Activated T-cell treated with anti-CD3 and anti-CD28 coated beads, Interleukin-2, amount 50 U/mL, for 72 hours (primary cell): ENCODE data around the gene RPAP3. TPM values are rescaled to one million over a fixed set of nuclear protein-coding genes. Genes with fewer than 3 reads are reported as not detected.

Experiments used
- ATAC-seq, 2 donors: fragments of 150-1000 bp; cut with Tn5 transposase; replicated peaks in 1 of 2; 2 replicates each; pipeline ENCODE4 v1.10.0; 2021; ENCODE audit warnings: moderate library complexity in 2 of 2, mild to moderate bottlenecking in 1 of 2
- DNase-seq, 2 donors: peaks; one replicate each; pipeline ENCODE4 v3.0.0; 2021 to 2022; ENCODE audit warnings: mixed read lengths in 1 of 2
- H3K27ac Mint-ChIP-seq: one replicate; pipeline ENCODE4 v1.8.0; 2022; ENCODE audit warnings: mild to moderate bottlenecking, moderate library complexity, mixed read lengths
- H3K27me3 Mint-ChIP-seq: one replicate; pipeline ENCODE4 v1.8.0; 2022; ENCODE audit warnings: low read depth, mixed read lengths
- H3K36me3 Mint-ChIP-seq, 2 donors: one replicate each; pipeline ENCODE4 v1.8.0; 2022; ENCODE audit warnings: mixed read lengths in 2 of 2, mild to moderate bottlenecking in 1 of 2; ENCODE audit not compliant: insufficient read depth in 2 of 2
- H3K4me1 Mint-ChIP-seq: one replicate; pipeline ENCODE4 v1.8.0; 2022; ENCODE audit warnings: low read depth, mixed read lengths
- H3K4me3 Mint-ChIP-seq, 2 donors: one replicate each; pipeline ENCODE4 v1.8.0; 2022; ENCODE audit warnings: mild to moderate bottlenecking in 2 of 2, mixed read lengths in 2 of 2, moderate library complexity in 2 of 2
- H3K9me3 Mint-ChIP-seq, 2 donors: one replicate each; pipeline ENCODE4 v1.8.0; 2022; ENCODE audit warnings: mixed read lengths in 2 of 2
- total RNA-seq, 2 donors: library from RNA; stranded (reverse); gene quantifications; one replicate each; pipeline ENCODE4 v1.2.3, GENCODE V29; 2022

The RPAP3 gene
- total RNA-seq, 2 donors from 2014 or later: 34.4 to 36.0 TPM

DNA sequence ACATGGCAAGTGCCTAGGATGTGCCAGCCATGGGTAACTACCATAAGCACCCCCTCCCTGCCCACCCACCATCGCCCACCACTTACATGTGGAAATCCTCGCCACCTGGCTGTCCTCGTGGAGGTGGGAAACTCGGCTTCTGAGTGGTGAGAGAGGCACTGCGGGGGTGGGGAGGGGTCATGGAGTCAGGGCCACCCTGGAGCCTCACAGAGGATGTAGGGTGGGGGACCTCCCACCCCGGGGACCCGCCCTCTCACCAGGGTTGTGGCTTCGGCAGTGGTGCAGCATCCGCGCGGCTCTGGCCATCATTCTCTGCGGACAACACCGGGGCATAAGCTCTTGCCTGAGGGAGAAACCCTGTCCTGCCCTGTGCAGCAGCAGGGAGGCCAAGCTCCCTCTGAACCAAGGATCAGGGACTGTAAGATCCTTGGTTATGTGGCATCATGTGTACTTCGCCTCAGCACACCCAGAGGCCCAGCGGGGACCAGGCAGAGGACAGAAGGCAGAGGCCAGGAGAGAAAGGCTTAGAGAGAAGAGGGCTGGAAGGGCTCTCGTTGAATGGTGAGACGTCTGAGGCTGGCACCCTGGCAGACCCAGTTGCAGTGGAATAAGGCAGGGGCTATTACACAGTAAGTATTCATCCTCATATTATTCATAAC is 32.2 kb upstream of the RPAP3 start:
- H3K9me3 Mint-ChIP-seq: no peaks in the 10 kb centered on the region
- no peaks in the 10 kb centered on the region for H3K27me3 Mint-ChIP-seq
- H3K36me3 Mint-ChIP-seq: no peaks in the 10 kb centered on the region
- no peak overlapping the region for H3K4me3 Mint-ChIP-seq
- no peak for DNase-seq
- no peak for ATAC-seq
- H3K27ac Mint-ChIP-seq: no peak overlapping the region
- H3K4me1 Mint-ChIP-seq: peaks cover 21% of the 10 kb centered on the region

DNA sequence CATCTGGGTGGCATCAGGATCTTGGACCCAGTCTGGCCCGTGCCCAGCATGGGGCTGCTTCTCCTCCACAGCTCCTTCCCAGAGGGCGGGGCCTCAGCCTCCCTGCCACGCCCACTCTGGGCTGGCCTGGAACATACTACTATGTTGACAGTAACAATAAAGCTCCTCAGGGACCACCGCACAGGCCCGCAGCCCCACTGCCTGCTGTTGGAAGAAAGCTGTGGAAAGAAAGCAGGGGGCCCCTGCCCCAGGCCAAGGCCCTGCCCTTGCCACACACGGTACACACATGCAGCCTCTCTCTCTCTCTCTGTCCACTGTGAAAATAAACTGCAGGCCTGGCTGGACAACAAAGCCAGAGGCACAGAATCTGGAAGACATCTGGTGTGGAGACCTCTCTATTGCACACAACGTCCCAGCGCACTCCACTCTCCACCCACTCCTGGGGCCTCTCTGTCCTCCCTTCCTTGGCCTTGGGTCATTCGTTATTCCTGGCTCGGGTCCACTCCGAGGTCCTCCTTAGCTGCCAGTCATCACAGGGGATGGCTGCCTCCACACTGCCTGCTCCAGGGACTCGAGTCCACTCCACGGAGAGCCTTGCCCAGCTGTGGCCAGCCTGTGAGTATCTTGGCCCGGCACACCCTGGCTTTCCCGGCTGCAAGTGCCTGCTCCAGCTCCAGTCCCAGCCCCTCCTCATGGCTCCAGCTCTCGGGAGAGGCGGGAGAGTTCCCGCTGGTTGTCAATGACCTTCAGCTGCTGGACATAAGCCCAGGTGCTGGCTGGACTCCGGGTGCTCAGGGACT is 31.2 kb upstream of the RPAP3 start:
- Mint-ChIP-seq H3K4me3 (no peak overlapping the region), H3K9me3 (no peaks in the 10 kb centered on the region), H3K4me1 (peaks cover 16% of the 10 kb centered on the region), H3K27ac (no peak overlapping the region), H3K36me3 (no peaks in the 10 kb centered on the region), H3K27me3 (no peaks in the 10 kb centered on the region)
- ATAC-seq: no peak
- DNase-seq: no peak

DNA sequence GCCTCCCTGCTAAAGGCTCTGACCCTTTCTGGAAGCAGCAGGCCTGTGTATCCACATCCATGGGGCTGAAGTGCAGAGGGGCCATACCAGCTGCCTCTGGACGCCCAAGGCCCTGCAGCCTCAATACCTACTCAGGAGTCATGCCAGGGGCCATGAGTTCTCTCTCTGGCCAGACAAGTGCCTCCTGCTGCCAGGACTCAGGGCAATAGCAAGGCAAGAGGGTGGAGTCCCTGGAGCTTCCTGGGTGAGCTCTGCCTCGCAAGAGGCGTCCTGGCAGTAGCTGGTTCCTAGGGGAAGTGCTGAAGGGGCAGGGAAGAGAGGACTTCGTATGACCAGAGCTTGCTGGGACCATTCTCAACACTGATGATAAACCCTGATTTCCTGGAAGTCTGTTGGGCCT is 30.4 kb upstream of the RPAP3 start:
- no peaks in the 10 kb centered on the region for H3K27me3 Mint-ChIP-seq
- ATAC-seq (no peak), DNase-seq (no peak)
- no peaks in the 10 kb centered on the region for H3K9me3 Mint-ChIP-seq
- H3K4me1 Mint-ChIP-seq: peaks cover 12% of the 10 kb centered on the region
- H3K36me3 Mint-ChIP-seq: no peaks in the 10 kb centered on the region
- no peak overlapping the region for H3K27ac Mint-ChIP-seq
- no peak overlapping the region for H3K4me3 Mint-ChIP-seq

DNA sequence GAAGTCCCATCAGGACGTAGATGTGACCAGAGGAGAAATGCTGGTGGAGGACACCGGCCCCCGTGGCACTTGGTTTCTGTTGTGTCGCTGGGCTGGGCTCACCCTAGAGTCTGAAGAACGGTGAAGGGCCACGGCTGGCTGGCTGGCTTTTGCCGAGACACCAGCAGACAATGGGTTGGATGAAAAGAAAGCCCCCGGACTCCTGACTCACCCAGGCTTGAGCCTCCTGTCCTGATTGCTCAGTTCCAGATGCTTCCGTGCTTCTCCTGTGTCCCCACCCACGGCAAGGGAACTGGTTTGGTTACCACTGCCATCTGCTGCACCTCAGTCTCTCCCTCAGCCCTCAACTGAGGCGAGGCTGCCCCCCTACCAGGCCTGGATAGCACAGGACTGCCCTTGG is 29.8 kb upstream of the RPAP3 start:
- no peak for ATAC-seq
- peaks cover 7% of the 10 kb centered on the region for H3K4me1 Mint-ChIP-seq
- no peak overlapping the region for H3K4me3 Mint-ChIP-seq
- no peaks in the 10 kb centered on the region for H3K36me3 Mint-ChIP-seq
- H3K27me3 Mint-ChIP-seq: no peaks in the 10 kb centered on the region
- DNase-seq: no peak
- no peaks in the 10 kb centered on the region for H3K9me3 Mint-ChIP-seq
- no peak overlapping the region for H3K27ac Mint-ChIP-seq

DNA sequence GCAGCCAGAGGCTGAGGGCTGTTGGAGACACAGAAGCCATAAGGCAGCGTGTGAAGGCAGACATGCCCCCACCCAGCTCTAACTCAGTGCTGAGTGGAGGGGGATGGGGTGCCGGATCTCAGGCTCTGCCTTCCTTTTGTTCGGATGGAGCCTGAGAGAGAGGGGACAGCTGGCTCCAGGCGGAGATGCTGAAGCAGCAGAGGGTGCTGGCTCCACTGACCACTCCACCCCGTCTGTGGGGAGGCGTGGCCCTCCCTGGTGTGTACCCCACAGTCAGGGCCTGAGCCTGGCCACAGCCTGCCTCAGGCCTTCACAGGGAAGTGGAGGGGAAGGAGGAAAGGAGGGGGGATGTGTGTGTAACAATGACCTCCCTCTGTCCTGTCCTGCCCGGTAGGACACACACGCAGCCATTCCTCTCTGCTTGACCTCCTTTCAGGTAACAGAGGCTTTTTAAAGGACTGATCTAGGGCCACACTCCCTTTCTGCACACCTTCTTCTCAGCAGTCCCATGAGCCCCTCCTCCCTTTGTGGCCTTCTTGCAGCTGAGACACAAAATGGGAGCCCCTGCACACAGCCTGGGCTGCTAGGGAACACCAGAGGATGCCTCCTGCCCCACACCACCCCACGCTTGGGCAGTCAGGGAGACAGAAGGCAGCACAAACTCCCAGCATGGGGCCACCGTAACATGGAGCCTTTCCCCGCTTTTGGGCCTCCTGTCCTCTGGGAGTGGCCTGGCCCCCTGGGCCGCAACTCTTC is 29.1 kb upstream of the RPAP3 start:
- H3K4me1 Mint-ChIP-seq: peaks cover 6% of the 10 kb centered on the region
- H3K27ac Mint-ChIP-seq: no peak overlapping the region
- no peaks in the 10 kb centered on the region for H3K27me3 Mint-ChIP-seq
- ATAC-seq (no peak), DNase-seq (no peak)
- H3K4me3 Mint-ChIP-seq: no peak overlapping the region
- no peaks in the 10 kb centered on the region for H3K9me3 Mint-ChIP-seq
- peaks cover 0 to 1% of the 10 kb centered on the region in 2 donors for H3K36me3 Mint-ChIP-seq

DNA sequence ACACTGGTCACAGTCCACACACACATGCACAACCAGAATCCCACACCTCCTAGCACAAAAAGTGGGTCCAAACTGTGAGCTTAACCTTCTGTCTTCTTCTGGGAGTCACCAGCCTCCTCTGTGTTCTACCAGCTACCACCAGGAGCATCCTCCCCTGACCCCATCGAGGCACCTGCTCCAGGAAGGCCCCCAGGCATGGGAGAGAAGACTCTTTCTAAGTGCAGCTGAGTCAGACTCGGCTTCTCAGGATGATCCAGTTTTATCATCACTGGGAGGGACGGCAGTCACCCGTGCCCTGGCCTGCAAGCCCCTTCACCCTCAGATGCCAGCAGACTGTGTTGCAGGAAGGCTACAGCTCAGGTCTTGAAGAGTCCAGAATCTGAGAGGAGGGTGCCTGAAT is 27.3 kb upstream of the RPAP3 start:
- ATAC-seq: no peak
- Mint-ChIP-seq H3K9me3 (no peaks in the 10 kb centered on the region), H3K27me3 (no peaks in the 10 kb centered on the region), H3K4me1 (no peaks in the 10 kb centered on the region), H3K4me3 (no peak overlapping the region), H3K27ac (no peak overlapping the region), H3K36me3 (peaks cover 0 to 1% of the 10 kb centered on the region in 2 donors)
- no peak for DNase-seq

DNA sequence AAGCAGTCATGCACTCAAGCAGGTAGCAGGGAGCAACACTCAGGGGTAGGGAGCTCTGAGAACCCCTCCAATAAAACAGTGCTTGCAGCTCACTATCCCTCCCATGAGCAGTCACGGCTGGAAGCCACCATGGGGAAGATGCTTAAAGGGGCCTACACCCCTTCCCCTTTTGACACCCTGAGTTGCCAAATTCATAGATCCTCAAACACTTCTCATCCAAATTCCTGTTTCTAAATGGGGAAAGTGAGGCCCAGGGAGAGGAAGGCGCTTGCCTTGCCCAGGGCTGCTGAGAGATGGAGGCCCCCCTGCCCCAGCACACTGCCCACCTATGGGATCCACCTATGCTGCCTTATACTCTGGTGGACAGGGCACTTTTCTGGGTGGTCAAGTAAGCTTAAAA is 26.7 kb upstream of the RPAP3 start:
- Mint-ChIP-seq H3K4me3 (no peak overlapping the region), H3K27me3 (no peaks in the 10 kb centered on the region), H3K27ac (no peak overlapping the region), H3K9me3 (no peaks in the 10 kb centered on the region), H3K4me1 (no peaks in the 10 kb centered on the region), H3K36me3 (peaks cover 0 to 1% of the 10 kb centered on the region in 2 donors)
- ATAC-seq (no peak), DNase-seq (no peak)

DNA sequence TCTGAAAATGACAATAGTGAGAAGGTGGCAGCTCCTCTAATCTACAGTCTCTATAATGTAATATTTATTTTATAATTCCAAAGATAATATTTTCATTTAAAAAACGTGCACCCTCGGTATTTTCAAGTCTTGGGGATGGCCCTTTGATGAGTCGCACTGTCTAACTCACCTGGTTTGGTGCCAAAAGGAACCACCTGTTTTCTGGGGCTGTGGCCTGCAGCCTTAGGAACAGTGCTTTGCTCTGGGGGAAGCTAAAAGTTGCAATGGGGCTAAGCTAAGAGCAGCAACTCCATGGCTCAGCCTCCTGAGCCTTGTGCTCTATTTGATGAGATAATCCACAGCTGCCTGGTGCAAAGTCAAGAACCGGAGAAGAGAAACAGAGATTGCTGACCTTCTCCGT is 25.9 kb upstream of the RPAP3 start:
- H3K4me3 Mint-ChIP-seq: no peak overlapping the region
- no peak overlapping the region for H3K27ac Mint-ChIP-seq
- ATAC-seq (no peak), DNase-seq (no peak)
- H3K9me3 Mint-ChIP-seq: no peaks in the 10 kb centered on the region
- H3K27me3 Mint-ChIP-seq: no peaks in the 10 kb centered on the region
- H3K4me1 Mint-ChIP-seq: no peaks in the 10 kb centered on the region
- H3K36me3 Mint-ChIP-seq: peaks cover 0 to 1% of the 10 kb centered on the region in 2 donors

DNA sequence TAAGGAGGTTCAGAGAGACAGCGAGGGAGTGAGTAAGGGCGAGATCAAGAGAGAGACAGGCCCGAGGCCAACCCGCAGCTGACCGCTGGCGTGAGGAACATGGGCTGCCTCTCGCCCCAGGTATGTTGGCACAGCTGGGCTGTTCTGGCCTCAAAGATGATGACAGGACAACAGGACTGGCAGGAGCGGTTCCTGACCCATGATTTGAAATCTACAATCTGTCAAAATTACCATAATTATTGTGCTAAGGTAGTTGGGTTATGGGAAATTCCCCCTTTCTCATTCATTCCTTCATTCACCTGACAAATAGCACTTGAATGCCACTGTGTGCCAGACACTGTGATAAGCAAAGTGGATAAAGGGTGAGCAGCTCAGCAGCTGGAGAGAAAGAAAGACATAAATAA is 24.5 kb upstream of the RPAP3 start:
- DNase-seq (no peak), ATAC-seq (no peak)
- Mint-ChIP-seq H3K9me3 (no peaks in the 10 kb centered on the region), H3K36me3 (peaks cover 0 to 1% of the 10 kb centered on the region in 2 donors), H3K27ac (no peak overlapping the region), H3K4me1 (peaks cover 9% of the 10 kb centered on the region), H3K27me3 (no peaks in the 10 kb centered on the region), H3K4me3 (no peak overlapping the region)

DNA sequence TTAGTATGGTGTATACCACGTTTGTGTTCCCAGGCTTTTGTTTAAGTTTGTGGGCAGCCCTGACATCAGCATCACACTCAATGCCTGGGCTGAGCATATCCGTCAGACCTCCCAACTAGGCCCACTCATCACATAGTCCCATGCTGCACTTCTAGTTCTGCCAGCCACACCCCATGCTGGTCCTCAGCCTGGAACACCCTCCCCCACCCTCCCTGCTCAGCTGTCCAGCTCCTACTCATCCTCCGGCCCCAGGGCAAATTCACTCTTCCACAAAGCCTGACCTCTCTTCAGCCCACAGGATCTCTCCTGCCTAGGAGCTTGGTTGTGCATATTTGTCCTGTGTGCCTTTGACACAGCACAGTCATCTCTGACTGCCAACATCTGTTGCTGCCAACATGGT is 23.4 kb upstream of the RPAP3 start:
- no peak overlapping the region for H3K27ac Mint-ChIP-seq
- ATAC-seq: no peak
- H3K27me3 Mint-ChIP-seq: no peaks in the 10 kb centered on the region
- no peak for DNase-seq
- peaks cover 0 to 4% of the 10 kb centered on the region in 2 donors for H3K36me3 Mint-ChIP-seq
- peaks cover 11% of the 10 kb centered on the region for H3K4me1 Mint-ChIP-seq
- H3K4me3 Mint-ChIP-seq: no peak overlapping the region
- no peaks in the 10 kb centered on the region for H3K9me3 Mint-ChIP-seq

DNA sequence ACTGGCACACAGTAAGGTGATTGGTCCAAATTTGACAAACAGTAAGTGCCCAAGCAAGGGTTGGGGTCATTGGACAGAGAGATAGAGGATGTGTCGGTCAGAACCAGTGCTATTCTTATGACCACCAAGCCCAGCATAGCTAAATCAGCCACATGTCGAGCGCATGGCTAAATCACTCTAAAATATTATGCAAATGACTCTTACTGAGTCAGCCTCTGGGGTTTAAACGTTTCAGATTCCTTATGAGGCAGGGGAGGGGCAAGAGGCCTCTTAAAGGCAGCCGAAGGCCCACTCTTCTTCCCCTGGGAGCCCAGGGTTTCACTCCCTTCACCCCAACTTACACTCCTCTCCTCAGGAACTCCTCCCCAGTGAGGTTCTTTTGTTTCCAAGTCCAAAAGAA is 20.1 kb upstream of the RPAP3 start:
- no peak overlapping the region for H3K4me3 Mint-ChIP-seq
- no peaks in the 10 kb centered on the region for H3K9me3 Mint-ChIP-seq
- H3K27ac Mint-ChIP-seq: no peak overlapping the region
- ATAC-seq: peak; percentile 52 to 61
- H3K36me3 Mint-ChIP-seq: peaks cover 0 to 13% of the 10 kb centered on the region in 2 donors
- no peaks in the 10 kb centered on the region for H3K27me3 Mint-ChIP-seq
- DNase-seq: no peak
- peaks cover 33% of the 10 kb centered on the region for H3K4me1 Mint-ChIP-seq

DNA sequence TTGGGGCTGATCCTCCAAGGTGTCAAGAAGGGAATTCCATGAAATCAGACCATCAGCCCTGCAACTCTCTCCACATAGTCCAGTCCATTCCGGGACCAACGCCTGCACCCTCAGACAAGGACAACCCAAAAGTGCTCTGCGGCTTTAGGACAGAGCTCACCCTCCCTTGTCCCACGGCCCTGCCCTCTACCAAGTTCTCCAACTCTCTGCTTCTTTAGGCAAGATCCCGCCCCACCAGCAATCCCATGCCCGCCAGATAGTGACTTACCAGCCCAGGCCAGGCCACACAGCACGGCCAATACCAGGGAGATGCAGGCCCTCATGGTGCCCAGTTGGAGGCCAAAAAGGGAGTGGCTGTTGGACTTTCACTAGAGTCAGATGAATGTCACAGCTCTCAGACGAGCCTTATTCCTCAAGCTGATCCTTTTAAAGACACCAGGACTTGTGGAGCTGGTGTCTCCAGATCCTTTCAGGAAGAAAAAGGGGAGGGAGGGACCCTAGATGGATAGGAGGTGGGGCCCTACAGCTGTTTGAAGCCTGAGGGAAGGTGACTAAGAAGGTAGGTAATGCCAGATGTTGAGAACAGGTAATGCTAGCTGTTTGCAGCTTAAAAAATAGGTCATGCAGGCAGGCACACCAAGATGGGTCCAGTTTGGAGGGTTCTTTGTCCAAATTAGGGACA is 19.4 kb upstream of the RPAP3 start, which contains the start of gene ENDOU:
ENDOU (minus strand) TSS at position 400 of the 682 bp plus-strand sequence; CDS start at position 323, 77 bp downstream.
- H3K4me1 Mint-ChIP-seq: peaks cover 33% of the 10 kb centered on the region
- no peak within 1 kb of the TSS for H3K27ac Mint-ChIP-seq
- H3K9me3 Mint-ChIP-seq: no peaks in the 10 kb centered on the region
- H3K27me3 Mint-ChIP-seq: no peaks in the 10 kb centered on the region
- H3K4me3 Mint-ChIP-seq: no peak within 1 kb of the TSS
- DNase-seq (no peak), ATAC-seq (no peak)
- peaks cover 0 to 12% of the 10 kb centered on the region in 2 donors for H3K36me3 Mint-ChIP-seq
